Stimulated activated CD8-positive, alpha-beta memory T cell treated with anti-CD3 and anti-CD28 coated beads, Interleukin-2, amount 100 ng/mL, for 48 hours (primary cell): ENCODE data around the gene GNB1L.
A peak's percentile ranks its signal among the peaks of the same experiment; 100 is the strongest.

ENCODE experiments used
- DNase-seq, 2 donors: peaks; one replicate each; pipeline ENCODE4 v3.0.0-alpha.2; 2020; ENCODE audit warnings: low read depth in 2 of 2

GNB1L gene, protein sequence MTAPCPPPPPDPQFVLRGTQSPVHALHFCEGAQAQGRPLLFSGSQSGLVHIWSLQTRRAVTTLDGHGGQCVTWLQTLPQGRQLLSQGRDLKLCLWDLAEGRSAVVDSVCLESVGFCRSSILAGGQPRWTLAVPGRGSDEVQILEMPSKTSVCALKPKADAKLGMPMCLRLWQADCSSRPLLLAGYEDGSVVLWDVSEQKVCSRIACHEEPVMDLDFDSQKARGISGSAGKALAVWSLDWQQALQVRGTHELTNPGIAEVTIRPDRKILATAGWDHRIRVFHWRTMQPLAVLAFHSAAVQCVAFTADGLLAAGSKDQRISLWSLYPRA

DNA sequence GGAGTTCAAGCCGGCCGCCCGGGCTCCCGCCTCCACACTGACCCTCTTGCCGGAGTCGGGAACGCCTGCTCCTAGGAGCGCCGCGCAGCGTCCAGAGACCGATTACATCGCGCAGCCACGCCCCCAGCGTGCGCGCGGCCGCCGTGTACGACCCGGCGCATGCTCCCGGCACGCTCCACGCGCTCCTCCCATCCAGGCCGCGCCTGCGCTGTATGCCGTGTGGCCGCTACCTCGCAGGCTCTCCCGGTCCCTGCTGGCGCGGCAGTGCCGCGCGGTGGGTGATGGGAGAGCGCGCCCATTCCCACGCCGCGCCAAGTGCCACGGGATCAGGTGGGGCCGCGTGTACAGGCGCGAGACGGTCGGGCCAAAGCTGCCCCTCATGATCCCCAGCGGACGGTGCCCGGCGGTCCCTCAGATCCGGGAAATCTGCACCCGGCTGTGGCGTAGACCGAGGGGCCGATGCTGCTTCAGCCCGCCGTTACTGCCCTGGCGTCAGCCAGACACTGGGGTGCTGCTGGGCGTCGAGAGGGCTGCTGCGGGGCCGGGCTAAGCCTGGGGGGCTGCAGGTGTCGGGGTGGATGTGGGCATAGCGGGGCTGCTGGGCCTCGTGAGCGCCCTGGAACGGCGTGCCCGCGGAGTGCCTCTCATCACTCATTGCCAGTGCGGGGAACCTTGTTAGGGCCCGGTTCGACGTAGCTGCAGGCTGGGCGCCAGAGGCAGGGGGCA lies at the start of gene GNB1L, which contains the start of gene RTL10:
GNB1L (minus strand) TSS at position 97 of the 726 bp plus-strand sequence. CDS start 33,519 bp downstream, outside the sequence.
RTL10 (minus strand) TSS at position 97 of the 726 bp plus-strand sequence. CDS start 2,613 bp downstream, outside the sequence.
- peak; percentile 94 to 96 for DNase-seq

DNA sequence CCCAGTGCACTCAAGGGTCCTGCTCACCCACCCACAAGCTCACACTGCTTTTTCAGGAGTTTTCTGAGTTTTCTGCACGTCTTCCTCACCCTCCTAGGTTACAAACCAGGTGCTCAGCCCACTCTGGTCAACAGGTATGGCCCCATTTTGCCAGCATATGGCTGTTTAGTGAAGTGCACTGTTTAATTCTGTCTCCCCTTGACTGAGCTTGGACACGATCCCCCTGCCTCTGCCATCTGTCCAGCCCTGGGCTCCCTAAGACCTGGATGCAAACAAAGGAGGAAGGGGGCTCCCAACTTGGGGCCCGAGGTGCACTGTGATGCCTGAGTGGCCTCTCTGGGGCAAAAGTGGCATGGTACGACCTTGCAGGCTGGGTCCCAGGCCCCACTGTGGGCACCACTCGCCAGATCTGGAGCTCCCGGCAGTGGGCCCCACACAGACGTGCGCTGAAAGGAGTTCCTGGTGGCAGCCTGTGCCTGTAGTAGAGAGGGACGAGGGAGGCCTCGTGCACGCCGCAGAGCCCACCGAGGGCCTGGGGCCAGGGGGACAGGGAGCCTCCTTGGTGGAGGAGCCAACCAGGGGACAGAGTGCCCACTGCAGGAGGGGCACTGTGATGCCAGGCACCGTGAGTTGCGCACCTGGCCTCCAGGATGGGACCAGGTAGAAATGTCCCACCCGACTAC lies 49.6 kb upstream of the GNB1L start:
- DNase-seq, result no peak

DNA sequence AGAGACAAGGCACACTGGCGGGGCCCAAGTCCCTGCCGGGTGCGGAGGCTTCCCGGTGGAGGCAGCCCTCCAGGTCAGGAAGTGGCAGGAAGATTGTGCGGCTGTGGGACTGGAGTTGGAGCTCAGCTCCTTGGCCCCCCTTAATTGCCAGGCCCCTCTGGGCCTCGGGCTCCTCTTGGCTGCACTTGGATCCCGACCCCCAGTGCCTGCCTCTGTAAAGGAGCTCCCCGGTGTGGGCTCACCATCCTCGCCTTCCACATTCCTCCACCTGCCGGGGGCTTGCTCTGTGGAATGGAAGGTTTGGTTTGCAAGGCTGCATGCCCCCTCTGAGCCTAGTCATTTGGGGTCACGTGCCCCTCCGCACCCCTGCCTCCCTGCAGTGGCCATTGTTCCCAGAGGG lies 48.8 kb upstream of the GNB1L start:
- DNase-seq, result no peak

DNA sequence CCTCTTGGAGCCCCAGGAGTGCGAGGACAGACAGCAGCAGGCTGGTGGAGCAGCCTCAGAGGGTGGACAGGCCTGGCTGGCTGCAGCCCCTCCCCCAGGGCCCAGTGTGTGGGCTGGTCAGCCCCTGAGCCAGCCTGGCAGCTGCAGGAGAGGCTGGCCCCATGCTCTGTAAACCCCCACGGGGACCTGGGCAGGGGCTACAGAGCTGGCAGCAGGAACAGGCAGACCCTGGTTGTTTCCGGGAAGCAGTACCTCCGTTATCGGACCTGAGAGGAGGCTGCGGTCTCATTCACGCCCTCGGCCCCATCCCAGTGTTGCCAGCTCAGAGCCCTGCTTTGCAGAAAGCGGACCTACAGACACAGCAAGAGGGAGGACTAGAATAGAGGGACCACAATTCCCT lies 48.4 kb upstream of the GNB1L start:
- no peak for DNase-seq

GRCh38 chr22:19902245-19902715 lies 47.6 kb upstream of the GNB1L start:
- no peak for DNase-seq

DNA sequence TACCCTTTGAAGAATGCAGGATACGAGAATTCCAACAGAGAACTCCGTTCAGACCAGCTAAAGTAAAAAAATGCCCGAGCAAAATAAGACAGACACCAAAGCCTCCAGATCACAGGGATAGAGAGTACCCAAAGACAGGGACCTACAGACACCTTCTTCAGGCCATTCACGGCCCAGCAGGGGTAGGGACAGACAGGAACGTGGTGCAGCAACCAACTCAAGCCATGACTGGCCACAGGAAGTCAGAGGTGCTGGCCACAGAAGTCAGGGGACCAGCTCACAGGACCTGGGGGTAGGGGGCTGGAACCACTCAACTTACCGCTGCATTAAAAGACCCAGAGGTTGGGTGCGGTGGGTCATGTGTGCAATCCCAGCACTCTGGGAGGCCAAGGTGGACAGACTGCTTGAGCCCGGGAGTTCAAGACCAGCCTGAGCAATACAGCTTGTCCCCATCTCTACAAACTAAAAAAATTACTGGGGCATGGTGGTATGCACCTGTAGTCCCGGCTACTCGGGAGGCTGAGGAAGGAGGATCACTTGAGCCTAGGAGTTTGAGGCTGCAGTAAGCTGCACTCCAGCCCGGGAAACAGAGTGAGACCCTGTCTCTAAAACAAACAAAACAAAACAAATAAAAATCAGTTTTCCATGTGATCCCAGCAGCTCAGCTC lies 47.0 kb upstream of the GNB1L start:
- DNase-seq, result no peak

GRCh38 chr22:19900707-19901436 lies 46.2 kb upstream of the GNB1L start:
- no peak for DNase-seq

GRCh38 chr22:19898831-19899567 lies 44.3 kb upstream of the GNB1L start:
- no peak for DNase-seq

DNA sequence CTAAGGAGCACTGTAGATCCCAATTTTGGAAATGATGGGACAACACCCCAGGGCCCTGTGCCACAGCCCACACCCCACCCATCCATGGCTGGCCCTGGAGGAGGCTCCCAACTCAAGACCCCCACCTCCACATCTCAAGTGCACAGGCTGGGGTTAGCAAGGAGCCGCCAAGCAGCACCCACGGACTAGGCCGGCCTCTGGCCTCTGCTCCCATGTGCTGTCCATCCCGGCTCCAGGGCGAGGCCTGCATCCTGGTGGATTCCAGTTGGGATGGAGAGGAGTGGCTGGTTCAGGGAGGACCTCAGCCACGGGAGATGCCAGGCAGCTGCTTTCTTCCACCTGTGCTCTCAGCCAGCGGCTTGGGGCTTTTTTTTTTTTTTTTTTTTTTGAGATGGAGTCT lies 43.5 kb upstream of the GNB1L start:
- no peak for DNase-seq

DNA sequence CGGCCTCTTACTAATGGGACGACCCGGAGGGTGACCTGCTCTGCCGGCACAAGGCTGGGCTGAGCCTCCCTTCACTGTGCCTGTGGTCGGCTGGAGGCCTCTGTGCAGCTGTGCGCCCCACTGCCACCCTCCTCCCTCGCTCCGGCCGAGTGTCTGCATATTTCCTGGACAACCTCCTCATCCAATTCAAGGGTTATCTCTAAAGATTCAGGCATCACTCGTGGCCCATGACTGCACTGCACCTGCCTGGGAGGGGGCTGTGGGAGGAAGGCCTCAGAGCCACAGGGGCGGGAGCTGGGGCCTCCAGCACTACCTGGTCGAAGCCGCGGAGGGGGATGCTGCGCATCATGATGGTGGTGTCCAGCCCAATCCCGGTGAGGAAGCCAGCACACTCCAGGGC lies 43.1 kb upstream of the GNB1L start:
- DNase-seq, result no peak

- no peak for DNase-seq
Observed at GRCh38 chr22:19896665-19897355, 42.1 kb upstream of the GNB1L start.

GRCh38 chr22:19895160-19895849 lies 40.6 kb upstream of the GNB1L start:
- DNase-seq, result no peak

DNA sequence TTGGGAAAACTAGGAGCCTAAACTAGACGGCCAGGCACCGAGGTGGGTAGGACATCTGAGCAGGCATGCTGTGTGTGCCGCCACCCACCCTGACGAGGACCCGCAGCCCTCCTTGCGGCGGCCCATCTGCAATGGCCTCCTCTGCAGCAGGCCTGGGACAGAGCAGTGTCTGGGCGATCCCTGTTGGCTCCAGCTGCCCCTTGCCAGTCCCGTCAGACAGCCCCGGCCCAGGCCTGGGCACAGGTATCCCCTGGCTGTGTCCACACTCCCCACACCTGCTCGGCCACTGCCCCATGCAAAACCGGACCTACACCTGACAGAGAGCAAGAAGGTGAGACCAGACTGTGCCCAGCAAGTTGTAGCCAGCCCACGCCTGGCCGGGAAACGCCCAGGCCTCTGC lies 38.7 kb upstream of the GNB1L start:
- DNase-seq, result no peak

- DNase-seq, result no peak
Observed at GRCh38 chr22:19892925-19893324, 38.3 kb upstream of the GNB1L start.

GRCh38 chr22:19892257-19892879 lies 37.7 kb upstream of the GNB1L start:
- DNase-seq, result peak; percentile 23 to 51

- peak; percentile 63 to 64 for DNase-seq
Observed at GRCh38 chr22:19891317-19892256, 36.9 kb upstream of the GNB1L start.

GRCh38 chr22:19890502-19891316 lies 36.0 kb upstream of the GNB1L start:
- DNase-seq, result no peak
